Measurements from ENCODE around the gene SEC23B. TPM values are rescaled to one million over a fixed set of nuclear protein-coding genes. Genes with fewer than 3 reads are reported as not detected.

The SEC23B gene
- total and polyA plus RNA-seq, 2 experiments from 2014 or later: 27.2 to 66.6 TPM

DNA sequence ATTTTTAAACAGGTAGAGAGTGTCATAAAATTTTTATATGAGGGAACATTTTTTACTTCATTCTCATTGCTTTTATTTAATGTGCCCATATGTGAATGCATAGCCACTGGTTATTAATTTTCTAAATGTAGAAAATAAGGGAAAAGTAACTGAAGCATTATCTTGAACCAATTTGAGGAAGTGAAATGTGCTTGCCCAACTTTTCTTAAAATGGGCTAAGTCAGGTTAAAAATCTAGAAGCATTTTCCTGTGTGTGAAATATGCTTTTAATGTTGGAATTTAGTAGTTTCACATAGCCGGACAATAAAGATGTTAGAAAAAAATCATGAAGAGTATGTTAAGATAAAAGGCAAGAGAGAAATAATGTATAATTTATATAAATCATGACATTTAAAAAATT, 3.8 kb downstream of the SEC23B start:
- peaks cover 25% of the 10 kb centered on the region for H3K79me2 ChIP-seq (replicated peaks; ENCODE audit: insufficient read depth)
- H3K27me3 ChIP-seq (ENCODE audit: insufficient read depth): no peaks in the 10 kb centered on the region
- H3K36me3 ChIP-seq (ENCODE audit: insufficient read depth): peaks cover 49% of the 10 kb centered on the region
- no peak overlapping the region for H3K4me2 ChIP-seq
- Mint-ChIP-seq H3K27me3 (ENCODE audit: insufficient read depth, low read depth, poor library complexity) (peaks cover 8% of the 10 kb centered on the region), H3K36me3 (ENCODE audit: low read depth) (peaks cover 54% of the 10 kb centered on the region), H3K4me1 (peaks cover 11% of the 10 kb centered on the region), H3K27ac (no peak overlapping the region), H3K4me3 (no peak overlapping the region), H3K9me3 (no peaks in the 10 kb centered on the region)
- H3F3A ChIP-seq (replicated peaks; ENCODE audit: low read depth): peaks cover 7% of the 10 kb centered on the region; the same call in 1 of the 2 replicates
- H3K4me3 ChIP-seq: no peak overlapping the region
- no peaks in the 10 kb centered on the region for H3K9me2 ChIP-seq (ENCODE audit: insufficient read depth)
- DNase-seq (ENCODE audit: low spot score): no peak
- ATAC-seq: no peak
- no peak overlapping the region for H3K27ac ChIP-seq (ENCODE audit: low read depth)
- H2AFZ ChIP-seq: no peak overlapping the region
- no peak for TF ChIP-seq JUNB (IDR thresholded peaks at IDR 0.05; ENCODE audit: unreplicated experiment)
- TF ChIP-seq STAT1 (IDR thresholded peaks at IDR 0.05; ENCODE audit: unreplicated experiment): no peak
- no peak for TF ChIP-seq CREB1 (CRISPR knock-in tag; IDR thresholded peaks at IDR 0.05; ENCODE audit: low read depth)
- TF ChIP-seq EZH2phosphoT487 (IDR thresholded peaks at IDR 0.05; ENCODE audit: unreplicated experiment): no peak
- no peak for TF ChIP-seq NANOG (IDR thresholded peaks at IDR 0.05; ENCODE audit: borderline replicate concordance)
- TF ChIP-seq, protein P1, sequence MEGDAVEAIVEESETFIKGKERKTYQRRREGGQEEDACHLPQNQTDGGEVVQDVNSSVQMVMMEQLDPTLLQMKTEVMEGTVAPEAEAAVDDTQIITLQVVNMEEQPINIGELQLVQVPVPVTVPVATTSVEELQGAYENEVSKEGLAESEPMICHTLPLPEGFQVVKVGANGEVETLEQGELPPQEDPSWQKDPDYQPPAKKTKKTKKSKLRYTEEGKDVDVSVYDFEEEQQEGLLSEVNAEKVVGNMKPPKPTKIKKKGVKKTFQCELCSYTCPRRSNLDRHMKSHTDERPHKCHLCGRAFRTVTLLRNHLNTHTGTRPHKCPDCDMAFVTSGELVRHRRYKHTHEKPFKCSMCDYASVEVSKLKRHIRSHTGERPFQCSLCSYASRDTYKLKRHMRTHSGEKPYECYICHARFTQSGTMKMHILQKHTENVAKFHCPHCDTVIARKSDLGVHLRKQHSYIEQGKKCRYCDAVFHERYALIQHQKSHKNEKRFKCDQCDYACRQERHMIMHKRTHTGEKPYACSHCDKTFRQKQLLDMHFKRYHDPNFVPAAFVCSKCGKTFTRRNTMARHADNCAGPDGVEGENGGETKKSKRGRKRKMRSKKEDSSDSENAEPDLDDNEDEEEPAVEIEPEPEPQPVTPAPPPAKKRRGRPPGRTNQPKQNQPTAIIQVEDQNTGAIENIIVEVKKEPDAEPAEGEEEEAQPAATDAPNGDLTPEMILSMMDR (conservative IDR thresholded peaks at IDR 0.05; ENCODE audit: low read depth in 2 of 2): no peak
- TF ChIP-seq, protein P2, sequence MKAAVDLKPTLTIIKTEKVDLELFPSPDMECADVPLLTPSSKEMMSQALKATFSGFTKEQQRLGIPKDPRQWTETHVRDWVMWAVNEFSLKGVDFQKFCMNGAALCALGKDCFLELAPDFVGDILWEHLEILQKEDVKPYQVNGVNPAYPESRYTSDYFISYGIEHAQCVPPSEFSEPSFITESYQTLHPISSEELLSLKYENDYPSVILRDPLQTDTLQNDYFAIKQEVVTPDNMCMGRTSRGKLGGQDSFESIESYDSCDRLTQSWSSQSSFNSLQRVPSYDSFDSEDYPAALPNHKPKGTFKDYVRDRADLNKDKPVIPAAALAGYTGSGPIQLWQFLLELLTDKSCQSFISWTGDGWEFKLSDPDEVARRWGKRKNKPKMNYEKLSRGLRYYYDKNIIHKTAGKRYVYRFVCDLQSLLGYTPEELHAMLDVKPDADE (IDR thresholded peaks at IDR 0.05): no peak
- TF ChIP-seq ZNF462 (CRISPR knock-in tag; IDR thresholded peaks at IDR 0.05): no peak
- TF ChIP-seq, protein P3, sequence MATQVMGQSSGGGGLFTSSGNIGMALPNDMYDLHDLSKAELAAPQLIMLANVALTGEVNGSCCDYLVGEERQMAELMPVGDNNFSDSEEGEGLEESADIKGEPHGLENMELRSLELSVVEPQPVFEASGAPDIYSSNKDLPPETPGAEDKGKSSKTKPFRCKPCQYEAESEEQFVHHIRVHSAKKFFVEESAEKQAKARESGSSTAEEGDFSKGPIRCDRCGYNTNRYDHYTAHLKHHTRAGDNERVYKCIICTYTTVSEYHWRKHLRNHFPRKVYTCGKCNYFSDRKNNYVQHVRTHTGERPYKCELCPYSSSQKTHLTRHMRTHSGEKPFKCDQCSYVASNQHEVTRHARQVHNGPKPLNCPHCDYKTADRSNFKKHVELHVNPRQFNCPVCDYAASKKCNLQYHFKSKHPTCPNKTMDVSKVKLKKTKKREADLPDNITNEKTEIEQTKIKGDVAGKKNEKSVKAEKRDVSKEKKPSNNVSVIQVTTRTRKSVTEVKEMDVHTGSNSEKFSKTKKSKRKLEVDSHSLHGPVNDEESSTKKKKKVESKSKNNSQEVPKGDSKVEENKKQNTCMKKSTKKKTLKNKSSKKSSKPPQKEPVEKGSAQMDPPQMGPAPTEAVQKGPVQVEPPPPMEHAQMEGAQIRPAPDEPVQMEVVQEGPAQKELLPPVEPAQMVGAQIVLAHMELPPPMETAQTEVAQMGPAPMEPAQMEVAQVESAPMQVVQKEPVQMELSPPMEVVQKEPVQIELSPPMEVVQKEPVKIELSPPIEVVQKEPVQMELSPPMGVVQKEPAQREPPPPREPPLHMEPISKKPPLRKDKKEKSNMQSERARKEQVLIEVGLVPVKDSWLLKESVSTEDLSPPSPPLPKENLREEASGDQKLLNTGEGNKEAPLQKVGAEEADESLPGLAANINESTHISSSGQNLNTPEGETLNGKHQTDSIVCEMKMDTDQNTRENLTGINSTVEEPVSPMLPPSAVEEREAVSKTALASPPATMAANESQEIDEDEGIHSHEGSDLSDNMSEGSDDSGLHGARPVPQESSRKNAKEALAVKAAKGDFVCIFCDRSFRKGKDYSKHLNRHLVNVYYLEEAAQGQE (IDR thresholded peaks at IDR 0.05; ENCODE audit: unreplicated experiment): no peak
- no peak for TF ChIP-seq EZH2 (IDR thresholded peaks at IDR 0.05; ENCODE audit: low read depth, unreplicated experiment)
- TF ChIP-seq POLR2AphosphoS5 (IDR thresholded peaks at IDR 0.05; ENCODE audit: low read depth): no peak
- TF ChIP-seq ZNF114 (CRISPR knock-in tag; IDR thresholded peaks at IDR 0.05): no peak
- TF ChIP-seq ZNF331 (CRISPR knock-in tag; IDR thresholded peaks at IDR 0.05; ENCODE audit: low read depth): no peak
- peaks cover 7% of the 10 kb centered on the region for H3K4me1 ChIP-seq (ENCODE audit: insufficient read depth)
- no peaks in the 10 kb centered on the region for H4K20me1 ChIP-seq (replicated peaks; ENCODE audit: insufficient read depth)

Data from GM23338 (cell line).